ENCODE measurements around the gene MRO.
A peak's percentile ranks its signal among the peaks of the same experiment; 100 is the strongest.

The MRO gene

GRCh38 chr18:50775726-50776125, 44.1 kb downstream of the MRO start:
- Histone ChIP-seq H3K14ac (ENCODE audit: low read length) (no peak overlapping the region), H3K4me2 (ENCODE audit: insufficient read depth, low read length, poor library complexity, severe bottlenecking) (no peak overlapping the region), H4K8ac (ENCODE audit: low read depth, low read length) (no peak overlapping the region), H3K79me1 (ENCODE audit: low read depth, low read length) (no peaks in the 10 kb centered on the region), H3K27me3 (ENCODE audit: control insufficient read depth in 3 of 3, insufficient read depth in 3 of 3, low read depth in 1 of 3, low read length in 3 of 3) (peaks cover 0 to 10% (median 0%) of the 10 kb centered on the region in 3 experiments), H3K4me3 (ENCODE audit: low read length in 2 of 2) (no peak overlapping the region), H3K23ac (ENCODE audit: low read depth, low read length, poor library complexity) (no peak overlapping the region), H3K9me3 (replicated peaks in 1 of 2; ENCODE audit: control insufficient read depth in 2 of 2, insufficient read depth in 1 of 2, low read depth in 1 of 2, low read length in 2 of 2) (no peaks in the 10 kb centered on the region), H2BK120ac (ENCODE audit: low read depth, low read length) (no peak overlapping the region), H2BK12ac (ENCODE audit: low read length) (no peak overlapping the region), H3K4me1 (ENCODE audit: control insufficient read depth in 2 of 2, insufficient read depth in 1 of 2, low read depth in 1 of 2, low read length in 2 of 2) (peaks cover 1 to 4% of the 10 kb centered on the region in 2 donors), H2BK5ac (ENCODE audit: low read length) (no peak overlapping the region), H3K9ac (ENCODE audit: low read depth, low read length, poor library complexity) (no peak overlapping the region), H2BK15ac (ENCODE audit: low read length) (no peak overlapping the region), H3K36me3 (replicated peaks in 1 of 2; ENCODE audit: control insufficient read depth in 2 of 2, insufficient read depth in 2 of 2, low read length in 2 of 2) (no peaks in the 10 kb centered on the region), H2AFZ (ENCODE audit: low read length) (peak overlapping the region; percentile 13), H2AK5ac (ENCODE audit: low read depth, low read length) (no peak overlapping the region), H4K91ac (ENCODE audit: low read depth, low read length, poor library complexity) (no peak overlapping the region), H3K4ac (ENCODE audit: low read length) (no peak overlapping the region), H3K27ac (replicated peaks; ENCODE audit: low read length) (no peak overlapping the region), H3K18ac (ENCODE audit: low read length) (no peak overlapping the region)
- no CpG with 5 or more reads among the region's 14 CpGs for WGBS, 2 donors (ENCODE audit: extremely low coverage in 2 of 2, insufficient read length in 2 of 2, insufficient replicate concordance in 1 of 2)
- no peak for DNase-seq (ENCODE audit: low spot score)

- Histone ChIP-seq H3K4me3 (ENCODE audit: low read length in 2 of 2) (no peak overlapping the region), H3K27ac (replicated peaks; ENCODE audit: low read length) (no peak overlapping the region), H2BK12ac (ENCODE audit: low read length) (no peak overlapping the region), H3K79me1 (ENCODE audit: low read depth, low read length) (no peaks in the 10 kb centered on the region), H2BK5ac (ENCODE audit: low read length) (no peak overlapping the region), H2BK15ac (ENCODE audit: low read length) (no peak overlapping the region), H3K9me3 (replicated peaks in 1 of 2; ENCODE audit: control insufficient read depth in 2 of 2, insufficient read depth in 1 of 2, low read depth in 1 of 2, low read length in 2 of 2) (no peaks in the 10 kb centered on the region), H2BK120ac (ENCODE audit: low read depth, low read length) (no peak overlapping the region), H3K36me3 (replicated peaks in 1 of 2; ENCODE audit: control insufficient read depth in 2 of 2, insufficient read depth in 2 of 2, low read length in 2 of 2) (no peaks in the 10 kb centered on the region), H3K4me1 (ENCODE audit: control insufficient read depth in 2 of 2, insufficient read depth in 1 of 2, low read depth in 1 of 2, low read length in 2 of 2) (no peaks in the 10 kb centered on the region), H4K8ac (ENCODE audit: low read depth, low read length) (no peak overlapping the region), H3K14ac (ENCODE audit: low read length) (no peak overlapping the region), H3K23ac (ENCODE audit: low read depth, low read length, poor library complexity) (no peak overlapping the region), H4K91ac (ENCODE audit: low read depth, low read length, poor library complexity) (no peak overlapping the region), H3K27me3 (ENCODE audit: control insufficient read depth in 3 of 3, insufficient read depth in 3 of 3, low read depth in 1 of 3, low read length in 3 of 3) (peaks cover 0 to 10% (median 0%) of the 10 kb centered on the region in 3 experiments), H3K18ac (ENCODE audit: low read length) (no peak overlapping the region), H2AFZ (ENCODE audit: low read length) (peak overlapping the region; percentile 13), H3K4me2 (ENCODE audit: insufficient read depth, low read length, poor library complexity, severe bottlenecking) (no peak overlapping the region), H3K9ac (ENCODE audit: low read depth, low read length, poor library complexity) (no peak overlapping the region), H3K4ac (ENCODE audit: low read length) (no peak overlapping the region), H2AK5ac (ENCODE audit: low read depth, low read length) (no peak overlapping the region)
- no CpG with 5 or more reads among the region's 9 CpGs for WGBS, 2 donors (ENCODE audit: extremely low coverage in 2 of 2, insufficient read length in 2 of 2, insufficient replicate concordance in 1 of 2)
- DNase-seq (ENCODE audit: low spot score), result no peak
These were observed 44.6 kb downstream of the MRO start for GRCh38 chr18:50775207-50775606.

GRCh38 chr18:50769463-50769862, 50.4 kb downstream of the MRO start:
- no peak overlapping the region for H2BK15ac ChIP-seq (ENCODE audit: low read length)
- no peaks in the 10 kb centered on the region for H3K79me1 ChIP-seq (ENCODE audit: low read depth, low read length)
- no peaks in the 10 kb centered on the region for H3K4me1 ChIP-seq (ENCODE audit: control insufficient read depth in 2 of 2, insufficient read depth in 1 of 2, low read depth in 1 of 2, low read length in 2 of 2)
- H2BK5ac ChIP-seq (ENCODE audit: low read length), result no peak overlapping the region
- H2BK120ac ChIP-seq (ENCODE audit: low read depth, low read length), result no peak overlapping the region
- no peaks in the 10 kb centered on the region for H3K27me3 ChIP-seq (ENCODE audit: control insufficient read depth in 3 of 3, insufficient read depth in 3 of 3, low read depth in 1 of 3, low read length in 3 of 3)
- H3K4me2 ChIP-seq (ENCODE audit: insufficient read depth, low read length, poor library complexity, severe bottlenecking), result no peak overlapping the region
- no peak overlapping the region for H3K4me3 ChIP-seq (ENCODE audit: low read length in 2 of 2)
- H3K36me3 ChIP-seq (replicated peaks in 1 of 2; ENCODE audit: control insufficient read depth in 2 of 2, insufficient read depth in 2 of 2, low read length in 2 of 2), result no peaks in the 10 kb centered on the region
- no peak overlapping the region for H4K8ac ChIP-seq (ENCODE audit: low read depth, low read length)
- H2AFZ ChIP-seq (ENCODE audit: low read length), result no peak overlapping the region
- no peak for DNase-seq (ENCODE audit: low spot score)
- no peak overlapping the region for H4K91ac ChIP-seq (ENCODE audit: low read depth, low read length, poor library complexity)
- no peak overlapping the region for H3K9ac ChIP-seq (ENCODE audit: low read depth, low read length, poor library complexity)
- H2AK5ac ChIP-seq (ENCODE audit: low read depth, low read length), result no peak overlapping the region
- no peak overlapping the region for H3K18ac ChIP-seq (ENCODE audit: low read length)
- no peak overlapping the region for H3K14ac ChIP-seq (ENCODE audit: low read length)
- H3K27ac ChIP-seq (replicated peaks; ENCODE audit: low read length), result no peak overlapping the region
- H3K23ac ChIP-seq (ENCODE audit: low read depth, low read length, poor library complexity), result no peak overlapping the region
- peaks cover 3 to 4% of the 10 kb centered on the region in 2 donors for H3K9me3 ChIP-seq (replicated peaks in 1 of 2; ENCODE audit: control insufficient read depth in 2 of 2, insufficient read depth in 1 of 2, low read depth in 1 of 2, low read length in 2 of 2)
- H2BK12ac ChIP-seq (ENCODE audit: low read length), result no peak overlapping the region
- H3K4ac ChIP-seq (ENCODE audit: low read length), result no peak overlapping the region

GRCh38 chr18:50757358-50757757, 62.5 kb downstream of the MRO start:
- H4K8ac ChIP-seq (ENCODE audit: low read depth, low read length), result no peak overlapping the region

More at GRCh38 chr18:50757358-50757757, 62.5 kb downstream of the MRO start:
- Histone ChIP-seq H3K79me1 (ENCODE audit: low read depth, low read length) (no peaks in the 10 kb centered on the region), H3K4ac (ENCODE audit: low read length) (no peak overlapping the region), H3K36me3 (replicated peaks in 1 of 2; ENCODE audit: control insufficient read depth in 2 of 2, insufficient read depth in 2 of 2, low read length in 2 of 2) (no peaks in the 10 kb centered on the region), H2BK5ac (ENCODE audit: low read length) (no peak overlapping the region), H3K23ac (ENCODE audit: low read depth, low read length, poor library complexity) (no peak overlapping the region), H3K18ac (ENCODE audit: low read length) (no peak overlapping the region), H3K4me2 (ENCODE audit: insufficient read depth, low read length, poor library complexity, severe bottlenecking) (no peak overlapping the region), H2BK15ac (ENCODE audit: low read length) (no peak overlapping the region), H3K9me3 (replicated peaks in 1 of 2; ENCODE audit: control insufficient read depth in 2 of 2, insufficient read depth in 1 of 2, low read depth in 1 of 2, low read length in 2 of 2) (peaks cover 0 to 4% of the 10 kb centered on the region in 2 donors), H4K91ac (ENCODE audit: low read depth, low read length, poor library complexity) (no peak overlapping the region), H2BK120ac (ENCODE audit: low read depth, low read length) (no peak overlapping the region), H2AFZ (ENCODE audit: low read length) (no peak overlapping the region), H2BK12ac (ENCODE audit: low read length) (no peak overlapping the region), H3K14ac (ENCODE audit: low read length) (no peak overlapping the region), H3K9ac (ENCODE audit: low read depth, low read length, poor library complexity) (no peak overlapping the region), H3K4me1 (ENCODE audit: control insufficient read depth in 2 of 2, insufficient read depth in 1 of 2, low read depth in 1 of 2, low read length in 2 of 2) (peaks cover 0 to under 1% of the 10 kb centered on the region in 2 donors), H3K27ac (replicated peaks; ENCODE audit: low read length) (no peak overlapping the region), H3K27me3 (ENCODE audit: control insufficient read depth in 3 of 3, insufficient read depth in 3 of 3, low read depth in 1 of 3, low read length in 3 of 3) (peaks cover 0 to 21% (median 0%) of the 10 kb centered on the region in 3 experiments), H2AK5ac (ENCODE audit: low read depth, low read length) (no peak overlapping the region), H3K4me3 (ENCODE audit: low read length in 2 of 2) (no peak overlapping the region)
- WGBS, 2 donors (ENCODE audit: extremely low coverage in 2 of 2, insufficient read length in 2 of 2, insufficient replicate concordance in 1 of 2), result no CpG with 5 or more reads among the region's 7 CpGs
- DNase-seq (ENCODE audit: low spot score), result no peak
